ENCODE results near the gene KRTAP5-1.

KRTAP5-1 gene

DNA sequence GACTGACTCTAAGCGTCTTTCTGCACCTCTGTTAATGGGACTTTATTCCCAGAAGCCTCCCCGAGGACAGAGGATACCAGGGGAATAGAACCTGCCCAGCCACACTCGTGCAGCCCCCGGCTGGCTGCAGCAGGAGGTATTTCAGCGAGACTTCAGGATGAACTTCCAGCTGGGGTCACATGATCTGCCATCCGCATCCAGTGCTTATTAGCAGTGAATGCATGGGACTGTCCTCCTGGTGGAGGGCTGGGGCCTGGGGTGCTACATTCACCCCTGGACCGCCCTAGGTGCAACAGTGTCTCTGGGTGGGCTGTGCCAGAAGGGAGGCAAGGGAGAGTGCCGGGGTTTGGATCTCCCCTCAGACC is 14.6 kb downstream of the KRTAP5-1 start:
- TF ChIP-seq EZH2 (optimal IDR thresholded peaks at IDR 0.05; ENCODE audit: low read depth, low read length) (no peak), EZH2phosphoT487 (IDR thresholded peaks at IDR 0.05; ENCODE audit: low read length) (no peak)
- TF ChIP-seq, protein P1, sequence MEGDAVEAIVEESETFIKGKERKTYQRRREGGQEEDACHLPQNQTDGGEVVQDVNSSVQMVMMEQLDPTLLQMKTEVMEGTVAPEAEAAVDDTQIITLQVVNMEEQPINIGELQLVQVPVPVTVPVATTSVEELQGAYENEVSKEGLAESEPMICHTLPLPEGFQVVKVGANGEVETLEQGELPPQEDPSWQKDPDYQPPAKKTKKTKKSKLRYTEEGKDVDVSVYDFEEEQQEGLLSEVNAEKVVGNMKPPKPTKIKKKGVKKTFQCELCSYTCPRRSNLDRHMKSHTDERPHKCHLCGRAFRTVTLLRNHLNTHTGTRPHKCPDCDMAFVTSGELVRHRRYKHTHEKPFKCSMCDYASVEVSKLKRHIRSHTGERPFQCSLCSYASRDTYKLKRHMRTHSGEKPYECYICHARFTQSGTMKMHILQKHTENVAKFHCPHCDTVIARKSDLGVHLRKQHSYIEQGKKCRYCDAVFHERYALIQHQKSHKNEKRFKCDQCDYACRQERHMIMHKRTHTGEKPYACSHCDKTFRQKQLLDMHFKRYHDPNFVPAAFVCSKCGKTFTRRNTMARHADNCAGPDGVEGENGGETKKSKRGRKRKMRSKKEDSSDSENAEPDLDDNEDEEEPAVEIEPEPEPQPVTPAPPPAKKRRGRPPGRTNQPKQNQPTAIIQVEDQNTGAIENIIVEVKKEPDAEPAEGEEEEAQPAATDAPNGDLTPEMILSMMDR (IDR thresholded peaks at IDR 0.05; ENCODE audit: low read length) = no peak
- Histone ChIP-seq H3F3A (ENCODE audit: insufficient read depth, low read length) (0 out of 2 replicates have a peak, but pooled peaks cover 3% of the 10 kb centered on the region), H3K9ac (ENCODE audit: low read length) (no peak overlapping the region), H3K79me2 (ENCODE audit: low read length) (no peaks in the 10 kb centered on the region), H3K4me1 (ENCODE audit: low read length) (no peaks in the 10 kb centered on the region), H3K4me3 (ENCODE audit: low read length) (no peak overlapping the region), H2AFZ (ENCODE audit: low read length) (no peak overlapping the region), H3K9me3 (replicated peaks; ENCODE audit: insufficient read depth, low read length) (no peaks in the 10 kb centered on the region), H3K36me3 (replicated peaks; ENCODE audit: insufficient read depth, low read length) (no peaks in the 10 kb centered on the region), H3K9me2 (replicated peaks; ENCODE audit: insufficient read depth, low read length) (no peaks in the 10 kb centered on the region), H3K27ac (ENCODE audit: low read length) (no peak overlapping the region), H3K27me3 (replicated peaks; ENCODE audit: insufficient read depth, low read length) (peaks cover 70% of the 10 kb centered on the region), H4K20me1 (ENCODE audit: insufficient read depth, low read length) (no peaks in the 10 kb centered on the region), H3K4me2 (ENCODE audit: low read depth, low read length) (no peak overlapping the region)
- DNase-seq = no peak

GRCh38 chr11:1570001-1570453 is 15.1 kb downstream of the KRTAP5-1 start:
- no peak overlapping the region for H2AFZ ChIP-seq (ENCODE audit: low read length)
- 0 out of 2 replicates have a peak, but pooled peaks cover 3% of the 10 kb centered on the region for H3F3A ChIP-seq (ENCODE audit: insufficient read depth, low read length)
- no peaks in the 10 kb centered on the region for H3K9me3 ChIP-seq (replicated peaks; ENCODE audit: insufficient read depth, low read length)
- H3K4me1 ChIP-seq (ENCODE audit: low read length) = no peaks in the 10 kb centered on the region
- H3K27me3 ChIP-seq (replicated peaks; ENCODE audit: insufficient read depth, low read length) = peaks cover 70% of the 10 kb centered on the region
- no peak for TF ChIP-seq EZH2phosphoT487 (IDR thresholded peaks at IDR 0.05; ENCODE audit: low read length)
- TF ChIP-seq, protein P1 (IDR thresholded peaks at IDR 0.05; ENCODE audit: low read length) = no peak
- TF ChIP-seq EZH2 (optimal IDR thresholded peaks at IDR 0.05; ENCODE audit: low read depth, low read length) = no peak
- no peak overlapping the region for H3K27ac ChIP-seq (ENCODE audit: low read length)
- H3K4me2 ChIP-seq (ENCODE audit: low read depth, low read length) = no peak overlapping the region
- no peak for DNase-seq
- no peak overlapping the region for H3K4me3 ChIP-seq (ENCODE audit: low read length)
- H3K9ac ChIP-seq (ENCODE audit: low read length) = no peak overlapping the region
- H3K9me2 ChIP-seq (replicated peaks; ENCODE audit: insufficient read depth, low read length) = no peaks in the 10 kb centered on the region
- H4K20me1 ChIP-seq (ENCODE audit: insufficient read depth, low read length) = no peaks in the 10 kb centered on the region
- no peaks in the 10 kb centered on the region for H3K36me3 ChIP-seq (replicated peaks; ENCODE audit: insufficient read depth, low read length)
- H3K79me2 ChIP-seq (ENCODE audit: low read length) = no peaks in the 10 kb centered on the region

- H3K36me3 ChIP-seq (replicated peaks; ENCODE audit: insufficient read depth, low read length) = no peaks in the 10 kb centered on the region
- H3K4me2 ChIP-seq (ENCODE audit: low read depth, low read length) = no peak overlapping the region
- no peak overlapping the region for H2AFZ ChIP-seq (ENCODE audit: low read length)
- H3K9me3 ChIP-seq (replicated peaks; ENCODE audit: insufficient read depth, low read length) = no peaks in the 10 kb centered on the region
- H3K27ac ChIP-seq (ENCODE audit: low read length) = no peak overlapping the region
- no peak for DNase-seq
- no peaks in the 10 kb centered on the region for H3K79me2 ChIP-seq (ENCODE audit: low read length)
- H3K27me3 ChIP-seq (replicated peaks; ENCODE audit: insufficient read depth, low read length) = peaks cover 72% of the 10 kb centered on the region
- H3K9ac ChIP-seq (ENCODE audit: low read length) = no peak overlapping the region
- no peak for TF ChIP-seq EZH2phosphoT487 (IDR thresholded peaks at IDR 0.05; ENCODE audit: low read length)
- no peaks in the 10 kb centered on the region for H4K20me1 ChIP-seq (ENCODE audit: insufficient read depth, low read length)
- H3K4me1 ChIP-seq (ENCODE audit: low read length) = no peaks in the 10 kb centered on the region
- 0 out of 2 replicates have a peak, but pooled peaks cover 3% of the 10 kb centered on the region for H3F3A ChIP-seq (ENCODE audit: insufficient read depth, low read length)
- no peak overlapping the region for H3K4me3 ChIP-seq (ENCODE audit: low read length)
- no peaks in the 10 kb centered on the region for H3K9me2 ChIP-seq (replicated peaks; ENCODE audit: insufficient read depth, low read length)
These were observed 15.8 kb downstream of the KRTAP5-1 start for GRCh38 chr11:1569251-1569780.

GRCh38 chr11:1568441-1568911 is 16.6 kb downstream of the KRTAP5-1 start:
- Histone ChIP-seq H3K27me3 (replicated peaks; ENCODE audit: insufficient read depth, low read length) (peaks cover 72% of the 10 kb centered on the region), H2AFZ (ENCODE audit: low read length) (no peak overlapping the region), H3K9ac (ENCODE audit: low read length) (no peak overlapping the region), H3K36me3 (replicated peaks; ENCODE audit: insufficient read depth, low read length) (no peaks in the 10 kb centered on the region), H3K4me2 (ENCODE audit: low read depth, low read length) (no peak overlapping the region), H3K27ac (ENCODE audit: low read length) (no peak overlapping the region), H3K9me2 (replicated peaks; ENCODE audit: insufficient read depth, low read length) (no peaks in the 10 kb centered on the region), H3F3A (ENCODE audit: insufficient read depth, low read length) (no peaks in the 10 kb centered on the region), H4K20me1 (ENCODE audit: insufficient read depth, low read length) (no peaks in the 10 kb centered on the region), H3K4me1 (ENCODE audit: low read length) (no peaks in the 10 kb centered on the region), H3K9me3 (replicated peaks; ENCODE audit: insufficient read depth, low read length) (no peaks in the 10 kb centered on the region), H3K4me3 (ENCODE audit: low read length) (no peak overlapping the region), H3K79me2 (ENCODE audit: low read length) (no peaks in the 10 kb centered on the region)
- TF ChIP-seq, protein P1 (IDR thresholded peaks at IDR 0.05; ENCODE audit: low read length) = no peak
- DNase-seq = no peak

All from MM.1S (cell line).